Adrenal gland (tissue), 12 donors: ENCODE measurements around the gene PLA2G4E. TPM values are rescaled to one million over a fixed set of nuclear protein-coding genes. Genes with fewer than 3 reads are reported as not detected.

Source experiments
- DNase-seq, 7 donors: peaks; one replicate each; pipeline ENCODE4 v3.0.0-alpha.2; 2019 to 2020
- H3K27ac ChIP-seq, 5 donors: fragments of 200-600 bp; sonication (generic) in 4 of 5; 1 replicate in 3 of 5; 2 replicates in 2 of 5; pipeline versions ENCODE4 v1.5.1 to v1.8.0; 2016 to 2020; ENCODE audit warnings: mild to moderate bottlenecking in 1 of 5
- H3K27me3 ChIP-seq: fragments of 200-600 bp; 2 replicates; pipeline ENCODE4 v1.8.0; 2021
- H3K36me3 ChIP-seq, 2 donors: fragments of 200-600 bp; replicated peaks in 1 of 2; 1 replicate in 1 of 2; 2 replicates in 1 of 2; pipeline versions ENCODE4 v1.5.1 to v1.8.0; 2018 to 2022
- H3K4me1 ChIP-seq, 2 donors: fragments of 200-600 bp; replicated peaks in 1 of 2; 1 replicate in 1 of 2; 2 replicates in 1 of 2; pipeline versions ENCODE4 v1.5.1 to v1.8.0; 2018 to 2021
- H3K4me3 ChIP-seq, 4 donors: fragments of 200-600 bp; sonication (generic) in 3 of 4; one replicate each; pipeline ENCODE4 v1.5.1; 2016 to 2018
- H3K9me3 ChIP-seq, 3 donors: fragments of 200-600 bp; sonication (generic) in 1 of 3; replicated peaks in 1 of 3; 1 replicate in 2 of 3; 2 replicates in 1 of 3; pipeline versions ENCODE4 v1.5.1 to v1.8.0; 2016 to 2021
- POLR2A ChIP-seq, 2 donors: fragments of 450-650 bp; IDR thresholded peaks; one replicate each; pipeline ENCODE4 v1.6.1; 2017; ENCODE audit warnings: antibody characterized with exemption in 2 of 2, mild to moderate bottlenecking in 2 of 2, moderate library complexity in 1 of 2
- WGBS, 4 donors: extraction: QIAGEN DNeasy Blood & Tissue Kit in 2 of 4; methylation state at CpG; one replicate each; pipeline versions ENCODE4 v1.1.5 to v1.1.7; 2013 to 2017; 5-methylcytosine and 5-hydroxymethylcytosine counted together
- intact Hi-C, 2 donors: fragments of 100-400 bp; cut with DNase I; formaldehyde crosslinking; loops; one replicate each; pipeline versions ENCODE4 v1.14.1 to v1.15.0; 2022 to 2023
- polyA plus RNA-seq, 3 donors: library from polyadenylated mRNA; stranded (reverse); fragments of 200-250 nt in 2 of 3; fragments of 350-450 nt in 1 of 3; fragmentation: Illumina TruSeq in 1 of 3; extraction: RNeasy Lipid Tissue Mini Kit (QIAGEN cat#74804) in 1 of 3; gene quantifications; one replicate each; pipeline ENCODE4 v1.2.3, GENCODE V29; 2013 to 2014
- total RNA-seq, 9 donors: library from RNA; depleted of rRNA in 4 of 9; stranded (reverse); fragments of >200 nt in 4 of 9; fragments of 120-200 nt in 1 of 9; fragmentation: NEBNext Ultra II Directional in 1 of 9; extraction: Animal tissue kit (Norgen Biotek cat#: 25700) in 1 of 9; gene quantifications; one replicate each; pipeline versions ENCODE4 v1.1.0 to v1.2.4, GENCODE V29; 2013 to 2023
- TF ChIP-seq, protein P1 (sequence below), 6 experiments: fragments of 450-650 bp in 4 of 6; fragments of 200-600 bp in 2 of 6; sonication (generic) in 1 of 6; IDR thresholded peaks; 1 replicate in 5 of 6; 2 replicates in 1 of 6; pipeline versions ENCODE4 v1.5.1 to v1.8.0; 2016 to 2021; ENCODE audit warnings: antibody characterized with exemption in 6 of 6, mild to moderate bottlenecking in 2 of 6, moderate library complexity in 1 of 6
- donor health status: healthy with polysubstance abuse.
- donor health status: Bipolar disorder and iron deficiency.
- donor health status: DM: yes; HTN: yes; CAD: no.
- donor health status: DM: no; HTN: no; CAD: no.
- donor health status: DM: no; HTN: no; CAD: no.
- donor health status: DM: yes; HTN: yes; CAD: no.

Gene PLA2G4E
- total and polyA plus RNA-seq, 12 donors = 0.03 to 1.1 (median 0.23) TPM; not detected in 8

DNA sequence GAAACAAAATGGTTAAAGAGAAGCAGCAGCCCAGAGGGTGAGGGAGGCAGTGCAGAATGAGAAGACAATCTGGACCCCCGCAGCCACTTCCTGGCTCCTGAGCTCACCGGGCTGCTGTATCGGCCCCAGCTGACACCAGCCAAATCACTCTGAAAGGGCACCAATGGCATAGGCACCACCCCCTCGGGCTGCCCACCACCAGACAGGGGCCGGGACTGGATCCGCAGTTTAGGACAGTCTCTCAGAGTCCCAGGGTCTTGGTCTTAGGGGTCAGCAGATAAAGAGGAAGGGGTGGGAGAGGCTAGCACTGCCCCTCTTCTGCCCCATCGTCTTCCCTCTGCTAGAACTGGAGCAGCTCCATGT lies 30.6 kb downstream of the PLA2G4E start:
- H3K36me3 ChIP-seq = no peaks in the 10 kb centered on the region
- no peaks in the 10 kb centered on the region for H3K27me3 ChIP-seq
- intact Hi-C loops = loop anchor here in 1 of 2 donors (2.0 kb wide), 1 partner anchor 69 kb away; no protein-coding TSS in a partner anchor
- WGBS, 4 donors = 54 to 68% (median 59%) methylated on average over 7 of the region's 7 CpGs
- DNase-seq = no peak
- no peaks in the 10 kb centered on the region for H3K9me3 ChIP-seq
- no peaks in the 10 kb centered on the region for H3K4me1 ChIP-seq
- no peak overlapping the region for H3K4me3 ChIP-seq
- no peak overlapping the region for H3K27ac ChIP-seq
- TF ChIP-seq POLR2A (IDR thresholded peaks at IDR 0.05) = no peak
- TF ChIP-seq, protein P1, sequence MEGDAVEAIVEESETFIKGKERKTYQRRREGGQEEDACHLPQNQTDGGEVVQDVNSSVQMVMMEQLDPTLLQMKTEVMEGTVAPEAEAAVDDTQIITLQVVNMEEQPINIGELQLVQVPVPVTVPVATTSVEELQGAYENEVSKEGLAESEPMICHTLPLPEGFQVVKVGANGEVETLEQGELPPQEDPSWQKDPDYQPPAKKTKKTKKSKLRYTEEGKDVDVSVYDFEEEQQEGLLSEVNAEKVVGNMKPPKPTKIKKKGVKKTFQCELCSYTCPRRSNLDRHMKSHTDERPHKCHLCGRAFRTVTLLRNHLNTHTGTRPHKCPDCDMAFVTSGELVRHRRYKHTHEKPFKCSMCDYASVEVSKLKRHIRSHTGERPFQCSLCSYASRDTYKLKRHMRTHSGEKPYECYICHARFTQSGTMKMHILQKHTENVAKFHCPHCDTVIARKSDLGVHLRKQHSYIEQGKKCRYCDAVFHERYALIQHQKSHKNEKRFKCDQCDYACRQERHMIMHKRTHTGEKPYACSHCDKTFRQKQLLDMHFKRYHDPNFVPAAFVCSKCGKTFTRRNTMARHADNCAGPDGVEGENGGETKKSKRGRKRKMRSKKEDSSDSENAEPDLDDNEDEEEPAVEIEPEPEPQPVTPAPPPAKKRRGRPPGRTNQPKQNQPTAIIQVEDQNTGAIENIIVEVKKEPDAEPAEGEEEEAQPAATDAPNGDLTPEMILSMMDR (IDR thresholded peaks at IDR 0.05) = no peak

DNA sequence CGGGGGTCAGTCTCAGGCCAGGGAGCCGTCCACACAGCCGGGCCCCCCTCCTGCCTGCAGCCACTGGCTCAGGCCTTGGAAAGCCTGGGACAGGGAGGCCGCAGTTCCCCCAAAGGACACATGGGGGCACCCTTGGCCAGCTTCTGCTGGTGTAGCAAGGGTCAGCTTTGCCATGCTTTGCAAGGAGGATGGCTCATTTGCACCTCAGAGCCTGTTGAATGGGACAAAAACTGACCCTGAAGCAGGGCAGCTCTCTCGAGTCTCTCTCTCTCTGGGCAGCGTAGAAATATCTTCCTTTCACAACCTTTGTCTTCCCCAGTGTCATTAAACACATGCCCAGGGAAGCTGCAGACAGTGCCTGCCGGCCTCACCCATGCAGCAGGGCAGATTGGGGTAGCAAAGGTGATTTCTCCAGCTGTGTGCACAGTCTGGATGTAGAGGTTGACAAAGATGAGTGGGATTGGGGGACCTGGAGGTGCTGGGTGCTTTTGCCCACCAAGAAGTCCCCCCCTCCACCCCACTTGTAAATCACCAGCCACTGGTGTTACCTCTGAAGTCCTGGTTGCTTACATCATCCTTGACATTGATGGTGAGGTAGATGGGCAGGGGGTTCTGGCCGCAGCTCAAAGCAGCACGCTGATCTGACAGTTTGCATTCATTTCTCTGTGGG lies 31.1 kb downstream of the PLA2G4E start:
- no peak overlapping the region for H3K27ac ChIP-seq

DNA sequence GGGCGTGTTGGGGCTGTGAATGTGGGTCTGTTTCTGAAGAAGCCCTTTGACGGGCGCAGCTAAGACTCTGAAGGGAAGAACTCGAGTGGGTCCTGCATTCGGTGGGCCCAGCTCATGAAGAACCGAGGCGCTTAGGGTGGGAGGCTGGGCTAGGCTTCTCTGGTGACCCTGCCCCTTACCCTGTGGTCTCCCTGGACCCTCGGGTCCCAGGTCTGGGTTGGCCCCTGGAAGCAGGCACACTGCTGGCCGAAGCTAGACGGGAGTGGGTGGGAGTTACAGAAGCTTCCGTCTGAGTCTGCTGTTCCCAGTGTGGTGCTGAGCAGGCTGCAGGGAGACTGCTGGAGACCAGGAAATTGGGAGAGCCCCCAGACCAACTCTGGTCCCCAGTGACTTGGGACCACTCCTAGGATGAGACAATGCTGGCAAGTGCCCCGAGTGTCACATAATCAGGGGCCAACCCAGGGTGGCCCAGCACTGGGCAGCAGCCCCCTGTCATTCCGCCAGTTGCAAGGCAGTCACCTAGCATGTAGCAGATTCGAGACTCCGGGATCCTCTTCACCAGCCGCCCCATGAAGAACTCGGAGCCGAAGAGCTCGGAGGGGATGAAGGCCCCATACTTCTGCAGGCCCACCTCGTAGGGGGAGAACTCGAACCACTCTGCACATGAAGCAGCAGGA lies 31.8 kb downstream of the PLA2G4E start:
- TF ChIP-seq, protein P1 (IDR thresholded peaks at IDR 0.05) = no peak
- TF ChIP-seq POLR2A (IDR thresholded peaks at IDR 0.05) = no peak
- intact Hi-C loops = loop anchor here (5.0 kb wide), 2 partner anchors 73 to 148 kb away; no protein-coding TSS in a partner anchor
- 60 to 68% (median 64%) methylated on average over 11 to 21 of the region's 21 CpGs for WGBS, 4 donors
- Histone ChIP-seq H3K4me3 (no peak overlapping the region), H3K4me1 (no peaks in the 10 kb centered on the region), H3K27ac (no peak overlapping the region), H3K9me3 (no peaks in the 10 kb centered on the region), H3K36me3 (no peaks in the 10 kb centered on the region), H3K27me3 (no peaks in the 10 kb centered on the region)
- no peak for DNase-seq

More for the DNA sequence above, 31.1 kb downstream of the PLA2G4E start:
- H3K27me3 ChIP-seq = no peaks in the 10 kb centered on the region
- H3K4me1 ChIP-seq = no peaks in the 10 kb centered on the region
- 8 to 28% (median 14%) methylated on average over 4 to 9 of the region's 9 CpGs for WGBS, 4 donors
- peak; percentile 78 to 94 (median 87) for DNase-seq
- no peaks in the 10 kb centered on the region for H3K36me3 ChIP-seq
- H3K9me3 ChIP-seq = no peaks in the 10 kb centered on the region
- H3K4me3 ChIP-seq = no peak overlapping the region
- TF ChIP-seq, protein P1 (IDR thresholded peaks at IDR 0.05) = peak; percentile 94 to 98 (median 96)
- TF ChIP-seq POLR2A (IDR thresholded peaks at IDR 0.05) = no peak
- intact Hi-C loops = loop anchor here (2.0 to 5.0 kb wide), 3 partner anchors 69 to 148 kb away; no protein-coding TSS in a partner anchor

DNA sequence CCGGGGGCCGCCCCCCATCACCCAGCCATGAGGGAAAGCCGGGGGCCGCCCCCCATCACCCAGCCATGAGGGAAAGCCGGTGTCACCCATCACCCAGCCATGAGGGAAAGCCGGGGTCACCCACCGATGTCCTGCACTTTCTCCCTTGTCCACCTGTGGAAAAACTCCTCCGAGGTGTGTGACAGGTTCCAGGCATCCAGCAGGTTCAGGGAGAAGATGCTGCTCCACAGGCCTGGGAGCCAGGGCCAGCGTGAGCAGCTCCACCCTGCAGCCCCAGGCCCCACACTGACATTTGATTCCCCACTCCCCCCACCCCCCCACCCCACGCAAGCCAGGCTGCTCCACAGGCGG lies 32.9 kb downstream of the PLA2G4E start:
- intact Hi-C loops = loop anchor here (5.0 kb wide), 2 partner anchors 74 to 149 kb away; no protein-coding TSS in a partner anchor

More for the DNA sequence above, 32.9 kb downstream of the PLA2G4E start:
- DNase-seq = no peak
- no peaks in the 10 kb centered on the region for H3K36me3 ChIP-seq
- no peaks in the 10 kb centered on the region for H3K9me3 ChIP-seq
- no peak overlapping the region for H3K4me3 ChIP-seq
- 60 to 87% (median 76%) methylated on average over 1 to 11 of the region's 11 CpGs for WGBS, 4 donors
- H3K27me3 ChIP-seq = no peaks in the 10 kb centered on the region
- H3K27ac ChIP-seq = no peak overlapping the region
- TF ChIP-seq, protein P1 (IDR thresholded peaks at IDR 0.05) = no peak
- no peak for TF ChIP-seq POLR2A (IDR thresholded peaks at IDR 0.05)
- no peaks in the 10 kb centered on the region for H3K4me1 ChIP-seq
